HCT116 (cell line): Measurements from ENCODE around the gene ABR. TPM values are rescaled to one million over a fixed set of nuclear protein-coding genes. Genes with fewer than 3 reads are reported as not detected.

Source experiments
- ATAC-seq: fragments of 200-7000 bp; cut with Tn5 transposase; 2 replicates; pipeline ENCODE4 v1.9.1; 2020; ENCODE audit warnings: mild to moderate bottlenecking, moderate library complexity
- BruUV-seq: library from RNA; stranded (reverse); fragments of 400-500 nt; replicated peaks from 2 replicates; lab custom pipeline; 2021; lab: Mats Ljungman, UMichigan
- CTCF ChIA-PET: fragments of 300-600 bp; sonication (Branson Sonifier 250); formaldehyde crosslinking; loops from one replicate; lab custom pipeline; 2021; ENCODE audit warnings: antibody characterized with exemption; lab: Charles Lee
- POLR2A ChIA-PET: fragments of 300-600, 350-600 bp; sonication (Branson Sonifier 250); formaldehyde crosslinking; loops from one replicate; lab custom pipeline; 2021; ENCODE audit warnings: antibody characterized with exemption; lab: Charles Lee
- RAD21 ChIA-PET, 2 experiments: fragments of 300-600 bp; sonication (Branson Sonifier 250); formaldehyde crosslinking; loops; one replicate each; lab custom pipeline; 2023; ENCODE audit warnings: low total read pairs in 2 of 2; ENCODE audit not compliant: uncharacterized antibody in 2 of 2, unreplicated experiment in 2 of 2, low non-redundant PET in 1 of 2; lab: Charles Lee
- DNase-seq: peaks from one replicate; pipeline ENCODE4 v3.0.0-alpha.2; 2010; ENCODE audit warnings: low read depth, low spot score
- H2AFZ ChIP-seq: fragments of 200-600 bp; shearing (Covaris generic), sonication (generic); 2 replicates; pipeline ENCODE4 v1.6.1; 2017; ENCODE audit warnings: low read depth, mixed run types, mixed read lengths, antibody characterized with exemption, low read length; ENCODE audit not compliant: poor library complexity, severe bottlenecking
- H3K27ac ChIP-seq: 2 replicates; pipeline ENCODE4 v1.5.1; 2012; ENCODE audit warnings: low read depth, low read length
- H3K27me3 ChIP-seq: fragments of 200-600 bp; sonication (generic); 2 replicates; pipeline ENCODE4 v1.6.1; 2016; ENCODE audit warnings: mixed run types, low read length, mixed read lengths; ENCODE audit not compliant: insufficient read depth
- H3K36me3 ChIP-seq, 2 experiments: fragments of 200-500 bp in 1 of 2; fragments of 200-600 bp in 1 of 2; sonication (Bioruptor generic) in 1 of 2; sonication (generic) in 1 of 2; 2 replicates each; pipeline versions ENCODE4 v1.5.1 to v1.6.1; 2014 to 2016; ENCODE audit warnings: low read length in 2 of 2, inconsistent platforms in 1 of 2, mixed read lengths in 1 of 2, mixed run types in 1 of 2; ENCODE audit not compliant: insufficient read depth in 2 of 2, control insufficient read depth in 1 of 2
- H3K4me1 ChIP-seq, 2 experiments: fragments of 200-600 bp in 1 of 2; sonication (generic) in 1 of 2; 2 replicates each; pipeline versions ENCODE4 v1.5.1 to v1.6.1; 2012 to 2017; ENCODE audit warnings: low read length in 2 of 2, inconsistent platforms in 1 of 2, mild to moderate bottlenecking in 1 of 2, mixed read lengths in 1 of 2, mixed run types in 1 of 2, moderate library complexity in 1 of 2; ENCODE audit not compliant: insufficient read depth in 2 of 2, control insufficient read depth in 1 of 2
- H3K4me2 ChIP-seq: fragments of 200-600 bp; sonication (generic); 2 replicates; pipeline ENCODE4 v1.6.1; 2017; ENCODE audit warnings: mixed run types, low read length, mixed read lengths
- H3K4me3 ChIP-seq, 2 experiments: fragments of 200-600 bp in 1 of 2; sonication (generic) in 1 of 2; replicated peaks in 1 of 2; 2 replicates each; pipeline ENCODE4 v1.5.1; 2011 to 2016; ENCODE audit warnings: low read length in 2 of 2, control low read depth in 1 of 2, low read depth in 1 of 2, mild to moderate bottlenecking in 1 of 2, mixed read lengths in 1 of 2, mixed run types in 1 of 2
- H3K79me2 ChIP-seq: fragments of 200-600 bp; sonication (generic); 2 replicates; pipeline ENCODE4 v1.6.1; 2017; ENCODE audit warnings: mild to moderate bottlenecking, mixed run types, low read length, moderate library complexity, mixed read lengths; ENCODE audit not compliant: insufficient read depth
- H3K9ac ChIP-seq: fragments of 200-600 bp; sonication (generic); 2 replicates; pipeline ENCODE4 v1.6.1; 2016; ENCODE audit warnings: low read length, mixed read lengths
- H3K9me2 ChIP-seq: fragments of 200-600 bp; sonication (generic), shearing (Covaris generic); 2 replicates; pipeline ENCODE4 v1.6.1; 2017; ENCODE audit warnings: mixed run types, mild to moderate bottlenecking, moderate library complexity; ENCODE audit not compliant: insufficient read depth
- H3K9me3 ChIP-seq, 2 experiments: fragments of 200-500 bp in 1 of 2; fragments of 200-600 bp in 1 of 2; sonication (Bioruptor generic) in 1 of 2; sonication (generic) in 1 of 2; 2 replicates each; pipeline ENCODE4 v1.6.1; 2014 to 2017; ENCODE audit warnings: low read length in 2 of 2, mixed read lengths in 2 of 2, inconsistent platforms in 1 of 2, low read depth in 1 of 2, mild to moderate bottlenecking in 1 of 2, mixed run types in 1 of 2, moderate library complexity in 1 of 2; ENCODE audit not compliant: control insufficient read depth in 1 of 2, insufficient read depth in 1 of 2
- H4K20me1 ChIP-seq: fragments of 200-600 bp; sonication (generic), shearing (Covaris generic); 2 replicates; pipeline ENCODE4 v1.6.1; 2017; ENCODE audit warnings: mixed run types, mild to moderate bottlenecking, moderate library complexity; ENCODE audit not compliant: insufficient read depth
- CBX3 ChIP-seq: IDR thresholded peaks from 2 replicates; pipeline ENCODE4 v1.6.1; 2012; ENCODE audit warnings: low read depth
- CEBPB ChIP-seq: IDR thresholded peaks from 2 replicates; pipeline ENCODE4 v1.6.1; 2012; ENCODE audit warnings: low read depth
- ELF1 ChIP-seq: IDR thresholded peaks from 2 replicates; pipeline ENCODE4 v1.6.1; 2012; ENCODE audit warnings: low read depth, borderline replicate concordance
- EZH2phosphoT487 ChIP-seq: fragments of 200-600 bp; IDR thresholded peaks from 2 replicates; pipeline ENCODE4 v1.6.1; 2018; ENCODE audit warnings: antibody characterized with exemption, borderline replicate concordance
- FOSL1 ChIP-seq: IDR thresholded peaks from 2 replicates; pipeline ENCODE4 v1.6.1; 2012; ENCODE audit warnings: low read depth
- JUND ChIP-seq: IDR thresholded peaks from 2 replicates; pipeline ENCODE4 v1.6.1; 2012
- POLR2AphosphoS5 ChIP-seq: IDR thresholded peaks from 2 replicates; pipeline ENCODE4 v1.6.1; 2011; ENCODE audit warnings: mild to moderate bottlenecking, low read depth, low read length, moderate library complexity
- REST ChIP-seq: IDR thresholded peaks from 2 replicates; pipeline ENCODE4 v1.6.1; 2012; ENCODE audit warnings: low read depth
- SP1 ChIP-seq: IDR thresholded peaks from 2 replicates; pipeline ENCODE4 v1.6.1; 2012; ENCODE audit warnings: low read depth
- SRF ChIP-seq: IDR thresholded peaks from 2 replicates; pipeline ENCODE4 v1.6.1; 2012; ENCODE audit warnings: low read depth
- TCF7L2 ChIP-seq: IDR thresholded peaks from 2 replicates; pipeline ENCODE4 v1.7.0; 2011; ENCODE audit warnings: borderline replicate concordance, inconsistent platforms; ENCODE audit not compliant: insufficient read depth, insufficient read length; ENCODE audit errors: extremely low read depth
- ZNF274 ChIP-seq: fragments of 200-500 bp; sonication (Bioruptor generic); IDR thresholded peaks from 2 replicates; pipeline ENCODE4 v1.6.1; 2014; ENCODE audit warnings: mild to moderate bottlenecking, low read depth, low read length, inconsistent platforms
- intact Hi-C: fragments of 100-400 bp; cut with micrococcal nuclease; formaldehyde crosslinking; loops from 2 replicates; pipeline ENCODE4 v1.10.0; 2022
- total RNA-seq: library from RNA; stranded (reverse); gene quantifications from one replicate; pipeline ENCODE4 v1.2.1, GENCODE V29; 2021; ENCODE audit not compliant: unreplicated experiment
- TF ChIP-seq, protein P1 (sequence below): IDR thresholded peaks from 2 replicates; pipeline ENCODE4 v1.6.1; 2011; ENCODE audit warnings: mild to moderate bottlenecking, low read length, moderate library complexity; ENCODE audit not compliant: insufficient replicate concordance; ENCODE audit errors: extremely low read depth
- TF ChIP-seq, protein P2 (sequence below), 3 experiments: fragments of 200-600 bp in 1 of 3; sonication (generic) in 1 of 3; IDR thresholded peaks in 2 of 3; conservative IDR thresholded peaks in 1 of 3; 2 replicates each; pipeline ENCODE4 v1.5.1; 2012 to 2017; ENCODE audit warnings: low read depth in 2 of 3, low read length in 2 of 3, antibody characterized with exemption in 1 of 3, borderline replicate concordance in 1 of 3, control low read depth in 1 of 3, mild to moderate bottlenecking in 1 of 3, mixed read lengths in 1 of 3, mixed run types in 1 of 3, moderate library complexity in 1 of 3; ENCODE audit not compliant: insufficient read depth in 1 of 3

ABR gene
- total RNA-seq, 1 experiment from 2014 or later = 58.5 TPM

DNA sequence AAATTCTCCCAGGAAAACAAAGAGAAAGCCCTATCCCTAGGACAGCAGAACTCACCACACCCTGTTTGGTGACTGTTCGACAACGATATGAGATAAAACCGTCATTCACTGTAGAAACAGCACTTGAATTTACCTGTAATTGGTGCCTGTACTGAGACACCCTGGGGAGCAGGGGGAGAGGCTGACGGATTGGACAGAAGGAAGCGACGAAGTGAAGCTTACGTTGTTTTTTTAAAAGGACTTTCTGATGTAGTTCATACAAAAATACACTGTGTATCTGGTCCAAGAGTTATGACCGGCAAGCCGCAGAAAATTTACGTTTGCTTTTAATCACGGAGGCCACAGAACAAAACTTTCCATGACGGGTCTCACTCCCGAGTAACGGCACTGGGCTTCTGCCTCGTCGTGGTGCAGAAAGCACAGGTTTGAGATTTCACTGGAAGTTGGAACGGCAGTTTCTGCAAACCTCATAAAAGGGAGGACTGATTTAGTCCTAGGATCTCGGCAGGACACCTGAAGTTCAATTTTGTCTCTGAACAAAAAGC, 209.9 kb downstream of the ABR start (continued):
- TF ChIP-seq REST (no peak), POLR2AphosphoS5 (no peak)

- Histone ChIP-seq H3K4me1 (peaks cover 55 to 91% of the 10 kb centered on the region in 2 experiments), H3K4me3 (peak overlapping the region; percentile 33 to 43), H3K79me2 (peaks cover 92% of the 10 kb centered on the region), H3K9me2 (no peaks in the 10 kb centered on the region), H3K9ac (peak overlapping the region; percentile 59), H4K20me1 (no peaks in the 10 kb centered on the region), H3K27me3 (no peaks in the 10 kb centered on the region), H3K9me3 (no peaks in the 10 kb centered on the region), H3K36me3 (0 out of 4 replicates have a peak, but pooled peaks cover 0 to 4% of the 10 kb centered on the region in 2 experiments), H2AFZ (no peak overlapping the region), H3K4me2 (peak overlapping the region; percentile 71), H3K27ac (peak overlapping the region; percentile 65)
- POLR2A ChIA-PET = interaction anchor here (1.1 to 1.8 kb wide), 2 partner anchors 11 to 40 kb away, joined by 4 read pairs; partner anchors contain the start of gene NXN
- BruUV-seq = TSS peak; percentile 15
- CTCF ChIA-PET = no interaction called here
- intact Hi-C loops = no loop called here
- RAD21 ChIA-PET = no interaction called here
- ATAC-seq (peak; percentile 41), DNase-seq (peak; percentile 62)
- peak; percentile 66 for TF ChIP-seq FOSL1
- TF ChIP-seq ZNF274 = no peak
- TF ChIP-seq EZH2phosphoT487 = no peak
- TF ChIP-seq CBX3 = 0 out of 2 replicates have a peak, but pooled peaks have one; percentile 56
- no peak for TF ChIP-seq TCF7L2
- no peak for TF ChIP-seq ELF1
- TF ChIP-seq, protein P1, sequence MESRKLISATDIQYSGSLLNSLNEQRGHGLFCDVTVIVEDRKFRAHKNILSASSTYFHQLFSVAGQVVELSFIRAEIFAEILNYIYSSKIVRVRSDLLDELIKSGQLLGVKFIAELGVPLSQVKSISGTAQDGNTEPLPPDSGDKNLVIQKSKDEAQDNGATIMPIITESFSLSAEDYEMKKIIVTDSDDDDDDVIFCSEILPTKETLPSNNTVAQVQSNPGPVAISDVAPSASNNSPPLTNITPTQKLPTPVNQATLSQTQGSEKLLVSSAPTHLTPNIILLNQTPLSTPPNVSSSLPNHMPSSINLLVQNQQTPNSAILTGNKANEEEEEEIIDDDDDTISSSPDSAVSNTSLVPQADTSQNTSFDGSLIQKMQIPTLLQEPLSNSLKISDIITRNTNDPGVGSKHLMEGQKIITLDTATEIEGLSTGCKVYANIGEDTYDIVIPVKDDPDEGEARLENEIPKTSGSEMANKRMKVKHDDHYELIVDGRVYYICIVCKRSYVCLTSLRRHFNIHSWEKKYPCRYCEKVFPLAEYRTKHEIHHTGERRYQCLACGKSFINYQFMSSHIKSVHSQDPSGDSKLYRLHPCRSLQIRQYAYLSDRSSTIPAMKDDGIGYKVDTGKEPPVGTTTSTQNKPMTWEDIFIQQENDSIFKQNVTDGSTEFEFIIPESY = no peak
- TF ChIP-seq, protein P2, sequence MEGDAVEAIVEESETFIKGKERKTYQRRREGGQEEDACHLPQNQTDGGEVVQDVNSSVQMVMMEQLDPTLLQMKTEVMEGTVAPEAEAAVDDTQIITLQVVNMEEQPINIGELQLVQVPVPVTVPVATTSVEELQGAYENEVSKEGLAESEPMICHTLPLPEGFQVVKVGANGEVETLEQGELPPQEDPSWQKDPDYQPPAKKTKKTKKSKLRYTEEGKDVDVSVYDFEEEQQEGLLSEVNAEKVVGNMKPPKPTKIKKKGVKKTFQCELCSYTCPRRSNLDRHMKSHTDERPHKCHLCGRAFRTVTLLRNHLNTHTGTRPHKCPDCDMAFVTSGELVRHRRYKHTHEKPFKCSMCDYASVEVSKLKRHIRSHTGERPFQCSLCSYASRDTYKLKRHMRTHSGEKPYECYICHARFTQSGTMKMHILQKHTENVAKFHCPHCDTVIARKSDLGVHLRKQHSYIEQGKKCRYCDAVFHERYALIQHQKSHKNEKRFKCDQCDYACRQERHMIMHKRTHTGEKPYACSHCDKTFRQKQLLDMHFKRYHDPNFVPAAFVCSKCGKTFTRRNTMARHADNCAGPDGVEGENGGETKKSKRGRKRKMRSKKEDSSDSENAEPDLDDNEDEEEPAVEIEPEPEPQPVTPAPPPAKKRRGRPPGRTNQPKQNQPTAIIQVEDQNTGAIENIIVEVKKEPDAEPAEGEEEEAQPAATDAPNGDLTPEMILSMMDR (IDR thresholded peaks at IDR 0.05 in 2 of 3, conservative IDR thresholded peaks at IDR 0.05 in 1 of 3; ENCODE audit: borderline replicate concordance in 1 of 3, insufficient read depth in 1 of 3, low read depth in 2 of 3, low read length in 2 of 3) = no peak
- TF ChIP-seq JUND = peak; percentile 56
- no peak for TF ChIP-seq SRF
- peak; percentile 42 for TF ChIP-seq SP1
- no peak for TF ChIP-seq CEBPB
These were observed 210.7 kb downstream of the ABR start for GRCh38 chr17:968812-969730.
